ACHN (cell line): ENCODE data around the gene ZNF212.
"Not testable (repeated sequence)": the region's sequence is repeated elsewhere in the genome, so short reads cannot be mapped to it uniquely, and the experiment has no call there.

Experiments used
- DNase-seq: peaks from one replicate; pipeline ENCODE4 v3.0.0-alpha.2; 2015
- in situ Hi-C: cut with HindIII; loops from 2 replicates; pipeline ENCODE4 v1.10.0; 2017; ENCODE audit warnings: low sequenced_read_pairs, low pct_ligation_motif_present, low pct_unique_long_range_greater_than_20kb

Gene ZNF212

DNA sequence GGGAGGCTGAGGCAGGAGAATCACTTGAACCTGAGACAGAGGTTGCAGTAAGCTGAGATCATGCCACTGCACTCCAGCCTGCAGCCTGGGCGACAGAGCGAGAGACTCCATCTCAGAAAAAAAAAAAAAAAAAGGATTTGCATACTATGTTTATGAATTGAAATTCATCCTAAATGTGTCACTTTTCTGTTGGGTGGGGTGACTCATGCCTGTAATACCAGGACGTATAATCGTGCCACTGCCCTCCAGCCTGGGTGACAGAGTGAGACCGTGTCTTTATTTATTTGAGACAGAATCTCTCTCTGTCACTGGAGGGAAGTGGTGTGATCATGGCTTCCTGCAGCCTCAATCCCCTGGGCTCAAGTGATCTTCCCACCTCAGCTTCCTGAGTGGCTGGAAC lies 5.8 kb downstream of the ZNF212 start:
- in situ Hi-C loops: no loop called here
- DNase-seq: no peak

DNA sequence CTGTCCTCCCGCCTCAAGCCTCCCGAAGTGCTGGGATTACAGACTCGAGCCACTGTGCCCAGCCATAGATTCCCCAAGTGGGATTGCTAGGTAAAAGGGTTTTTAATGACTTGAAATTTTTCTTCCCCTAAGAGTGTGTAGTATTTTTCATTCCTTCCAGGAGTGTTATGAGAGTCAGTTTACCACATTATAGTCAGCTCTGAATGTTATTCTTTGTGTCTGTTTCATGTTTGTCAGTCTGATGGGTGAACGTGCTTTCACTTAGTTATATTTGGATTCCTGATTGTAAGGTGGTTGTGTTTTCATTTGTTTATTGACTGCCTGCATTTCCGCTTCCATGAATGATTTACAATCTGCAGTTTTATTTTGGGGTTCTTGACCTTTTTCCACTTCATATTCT lies 6.3 kb downstream of the ZNF212 start:
- no peak for DNase-seq
- in situ Hi-C loops: no loop called here

DNA sequence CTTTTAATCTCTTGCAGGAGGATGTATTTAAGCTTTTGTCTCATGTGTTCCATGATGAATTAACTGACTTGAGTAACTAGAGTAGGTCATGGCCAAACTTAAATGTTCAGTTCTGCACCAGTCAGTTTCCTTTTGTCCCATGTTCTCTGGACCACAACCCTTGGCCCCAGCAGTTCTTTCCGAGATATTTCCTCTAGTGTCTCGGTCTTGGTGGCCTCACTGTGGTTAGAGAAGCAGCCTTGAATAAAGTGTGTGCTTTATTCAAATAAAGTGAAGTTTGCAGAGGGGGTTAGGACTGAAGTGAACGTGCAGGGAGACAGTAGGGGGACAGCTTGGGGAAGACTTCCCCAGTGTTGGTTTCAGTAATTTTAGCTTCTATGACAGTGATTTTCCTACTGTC lies 9.3 kb downstream of the ZNF212 start:
- in situ Hi-C loops: no loop called here
- no peak for DNase-seq

DNA sequence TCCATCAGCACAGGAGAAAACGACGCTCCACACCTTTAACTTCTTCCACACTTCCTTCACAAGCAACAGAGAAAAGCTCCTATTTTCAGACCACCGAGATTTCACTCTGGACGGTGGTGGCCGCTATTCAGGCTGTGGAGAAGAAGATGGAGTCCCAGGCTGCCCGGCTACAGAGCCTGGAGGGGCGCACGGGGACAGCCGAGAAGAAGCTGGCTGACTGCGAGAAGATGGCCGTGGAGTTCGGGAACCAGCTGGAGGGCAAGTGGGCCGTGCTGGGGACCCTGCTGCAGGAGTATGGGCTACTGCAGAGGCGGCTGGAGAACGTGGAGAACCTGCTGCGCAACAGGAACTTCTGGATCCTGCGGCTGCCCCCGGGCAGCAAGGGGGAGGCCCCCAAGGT lies 10.7 kb downstream of the ZNF212 start:
- DNase-seq, in situ Hi-C loops: not testable (repeated sequence)

DNA sequence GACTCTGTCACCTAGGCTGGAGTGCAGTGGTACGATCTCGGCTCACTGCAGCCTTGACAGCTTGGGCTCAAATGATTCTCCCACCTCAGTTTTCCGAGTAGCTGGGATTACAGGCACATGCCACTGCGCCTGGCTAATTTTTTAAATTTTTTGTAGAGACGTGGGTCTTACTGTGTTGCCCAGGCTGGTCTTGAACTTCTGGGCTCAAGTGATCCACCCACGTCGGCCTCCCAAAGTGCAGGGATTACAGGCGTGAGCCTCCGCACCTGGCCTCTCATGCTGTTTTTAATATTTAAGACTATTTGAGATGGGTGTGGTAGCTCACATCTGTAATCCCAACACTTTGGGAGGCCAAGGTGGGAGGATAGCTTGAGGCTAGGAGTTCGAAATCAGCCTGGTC lies 12.1 kb downstream of the ZNF212 start:
- in situ Hi-C loops, DNase-seq: not testable (repeated sequence)

DNA sequence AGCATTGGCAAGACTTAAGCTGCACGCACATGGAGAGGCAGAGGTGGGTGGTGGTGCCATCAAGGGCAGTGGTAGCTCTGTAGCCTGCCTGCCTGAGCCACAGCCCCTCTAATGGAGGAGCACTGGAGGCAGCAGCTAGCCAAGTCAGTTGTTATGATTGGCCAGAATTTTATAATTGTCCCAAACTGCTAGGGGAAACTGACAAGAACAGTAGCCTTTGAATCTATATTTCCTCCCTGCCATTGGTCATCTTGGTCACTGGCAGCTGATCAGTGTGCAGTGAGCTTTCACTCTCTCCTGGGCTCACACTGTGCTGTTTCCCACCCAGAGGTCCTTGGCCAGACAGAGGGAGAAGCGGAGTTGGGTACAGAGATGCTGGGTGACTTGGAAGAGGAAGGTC lies 12.9 kb downstream of the ZNF212 start:
- in situ Hi-C loops: no loop called here
- no peak for DNase-seq

DNA sequence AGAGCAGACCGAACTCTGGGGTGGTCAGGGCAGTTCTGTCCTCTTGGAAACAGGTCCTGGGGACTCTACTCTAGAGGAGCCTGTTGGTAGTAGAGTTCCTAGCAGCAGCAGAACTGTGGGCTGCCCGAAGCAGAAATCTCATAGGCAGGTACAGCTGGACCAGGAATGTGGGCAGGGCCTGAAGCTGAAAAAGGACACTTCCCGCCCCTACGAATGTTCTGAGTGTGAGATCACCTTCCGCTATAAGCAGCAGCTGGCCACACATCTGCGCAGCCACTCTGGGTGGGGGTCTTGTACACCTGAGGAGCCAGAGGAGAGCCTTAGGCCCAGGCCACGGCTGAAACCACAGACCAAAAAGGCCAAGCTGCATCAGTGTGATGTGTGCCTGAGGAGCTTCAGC lies 14.2 kb downstream of the ZNF212 start:
- no peak for DNase-seq
- in situ Hi-C loops: no loop called here

DNA sequence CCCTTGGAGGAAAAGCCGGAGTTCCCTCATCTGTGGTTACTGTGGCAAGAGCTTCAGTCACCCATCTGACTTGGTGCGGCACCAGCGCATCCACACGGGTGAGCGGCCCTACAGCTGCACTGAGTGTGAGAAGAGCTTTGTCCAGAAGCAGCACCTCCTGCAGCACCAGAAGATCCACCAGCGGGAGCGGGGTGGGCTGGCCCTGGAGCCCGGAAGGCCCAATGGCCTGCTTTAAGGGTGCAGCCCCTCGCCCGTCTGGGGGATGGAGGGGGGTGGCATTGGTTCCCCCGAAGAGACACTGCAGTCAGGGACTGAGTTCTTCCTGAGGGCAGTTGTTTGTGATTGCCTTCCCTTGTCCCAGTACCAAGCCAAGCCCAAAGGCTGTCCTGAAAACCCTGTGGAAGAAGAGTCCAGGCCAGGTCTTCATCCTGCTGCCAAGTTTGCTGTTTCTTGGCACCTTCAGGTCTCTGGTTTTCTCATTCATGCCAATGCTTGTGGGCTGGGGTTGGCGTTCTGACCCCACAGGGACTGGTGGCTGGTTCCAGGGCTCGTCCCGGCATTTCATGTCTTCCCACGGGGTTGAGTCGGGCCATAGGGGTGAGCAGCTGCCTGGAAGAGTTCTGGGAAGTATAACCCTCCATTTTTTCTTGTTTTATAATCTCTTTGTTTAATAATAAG lies 14.9 kb downstream of the ZNF212 start:
- DNase-seq: no peak
- in situ Hi-C loops: no loop called here

DNA sequence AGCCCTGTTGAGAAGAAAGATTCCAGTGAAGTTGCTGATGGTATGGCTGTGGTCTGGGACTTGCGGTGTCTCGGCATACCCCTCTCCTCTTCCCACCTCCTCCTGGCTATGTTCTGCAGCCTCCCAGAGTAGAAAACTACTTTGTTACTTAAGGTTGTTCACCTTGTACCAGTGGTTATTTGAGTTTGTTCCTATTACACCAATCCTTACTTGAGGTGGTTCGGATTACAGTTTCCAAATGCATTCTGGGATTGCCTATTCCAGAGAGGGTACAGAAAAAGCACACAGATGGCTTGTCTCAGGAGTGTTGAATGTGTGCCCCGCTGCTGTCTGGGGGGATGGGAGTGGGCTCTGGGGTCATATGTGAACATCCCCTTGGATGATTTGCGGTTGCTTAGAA lies 15.7 kb downstream of the ZNF212 start:
- in situ Hi-C loops: no loop called here
- no peak for DNase-seq

DNA sequence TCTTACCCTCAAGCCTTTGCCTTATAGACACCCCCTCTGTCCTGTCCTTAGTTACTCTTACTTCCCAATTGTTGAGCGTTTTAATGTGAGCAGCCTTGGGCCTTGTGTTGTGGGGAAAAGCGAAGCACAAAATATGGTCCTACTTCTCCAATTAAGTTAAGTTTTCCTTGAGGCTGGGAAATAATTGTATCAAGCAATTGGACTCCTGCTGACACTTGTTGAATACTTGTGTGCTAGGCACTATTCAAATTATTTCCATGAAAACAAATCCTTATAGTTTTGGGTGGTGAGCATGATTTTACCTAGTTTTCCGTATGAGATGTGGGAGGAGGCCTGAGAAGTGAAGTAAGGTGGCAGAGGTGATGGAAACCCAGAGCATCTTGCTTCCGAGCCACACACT lies 17.1 kb downstream of the ZNF212 start:
- no peak for DNase-seq
- in situ Hi-C loops: no loop called here

DNA sequence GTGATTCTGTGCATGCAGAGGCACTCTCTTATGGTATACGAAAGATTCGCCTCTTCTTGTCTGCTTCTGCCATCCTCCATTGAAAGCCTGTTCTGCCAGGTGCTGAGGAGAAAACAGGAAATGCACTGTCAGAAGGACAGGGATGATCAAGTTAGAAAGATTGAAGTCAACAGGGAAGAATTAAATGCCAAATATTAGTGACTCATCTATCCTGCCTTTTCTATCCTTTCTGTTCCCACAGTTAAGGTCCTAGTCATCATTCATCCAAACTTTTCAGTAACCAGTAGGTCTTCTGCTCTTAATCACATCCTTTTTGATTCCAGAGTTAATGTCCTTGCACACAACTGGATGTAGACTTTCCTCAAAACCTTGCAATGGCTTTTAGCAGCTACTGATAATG lies 17.7 kb downstream of the ZNF212 start:
- in situ Hi-C loops: no loop called here
- no peak for DNase-seq

DNA sequence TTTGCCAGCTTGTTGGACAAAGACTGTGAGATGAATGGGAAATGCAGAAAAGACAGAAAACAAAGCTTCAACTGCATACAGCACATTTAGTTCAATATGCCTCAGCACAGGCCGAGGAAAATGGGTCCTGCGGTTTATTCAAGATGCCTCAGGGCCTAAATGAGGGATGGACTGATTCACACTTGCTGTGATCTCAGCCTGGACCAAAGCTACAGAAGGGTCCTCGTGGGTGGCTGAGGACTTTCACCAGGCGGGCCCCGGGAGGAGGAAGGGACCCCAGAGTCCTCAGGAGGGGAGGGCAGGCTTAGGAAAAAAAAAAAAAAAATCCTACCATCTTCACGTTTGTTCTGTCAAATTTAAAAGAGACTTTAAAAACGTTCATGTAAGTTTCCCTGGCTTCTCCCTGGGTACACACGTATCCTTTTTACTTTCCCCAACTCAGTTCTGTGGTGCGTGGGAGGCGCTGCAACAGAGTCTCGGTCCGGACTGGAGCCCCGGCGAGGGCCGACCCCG lies 21.9 kb downstream of the ZNF212 start:
- DNase-seq: peak; percentile 20
- in situ Hi-C loops: no loop called here

DNA sequence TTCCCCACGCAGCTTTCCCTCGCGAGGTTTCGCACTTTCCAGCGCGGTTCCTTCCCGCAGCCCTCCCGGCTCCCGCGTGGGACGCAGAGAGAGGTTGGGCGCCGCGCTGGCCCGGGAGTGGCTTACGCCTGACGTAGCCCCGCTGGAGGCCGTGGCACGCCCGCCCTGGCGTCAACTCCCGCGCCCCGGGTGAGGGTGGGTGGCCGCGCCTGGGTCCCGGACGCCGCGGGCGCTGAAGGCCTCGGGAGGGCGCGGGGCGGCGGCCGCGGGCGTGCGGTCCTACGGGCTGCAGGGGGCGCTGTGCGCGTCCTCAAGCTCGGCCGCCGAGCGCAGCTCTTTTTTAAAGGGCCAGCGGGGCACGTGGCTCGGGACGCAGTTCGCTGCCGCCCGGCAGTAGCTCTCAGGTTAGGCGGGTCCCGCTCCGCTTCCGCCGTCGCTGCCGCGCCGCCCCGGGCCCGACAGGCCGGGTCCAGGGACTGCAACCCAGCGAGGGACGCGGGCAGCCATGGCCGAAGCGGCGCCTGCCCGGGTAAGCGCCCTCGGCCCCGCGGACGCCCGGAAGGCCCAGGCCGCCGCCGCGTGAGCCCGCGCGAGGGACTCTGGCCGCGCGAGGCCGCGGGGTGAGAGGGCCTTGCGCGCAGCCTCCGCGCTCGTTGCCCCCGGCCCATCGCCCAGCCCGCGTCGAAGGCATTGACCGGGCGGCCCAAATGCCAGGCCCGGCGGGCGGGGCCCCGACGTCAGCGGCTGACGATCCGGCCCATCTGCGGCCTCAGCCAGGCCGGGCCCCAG lies 22.6 kb downstream of the ZNF212 start, which contains the start of gene ZNF783:
ZNF783 (plus strand) TSS at position 368 of the 789 bp plus-strand sequence; CDS start at position 506, 138 bp downstream.
- in situ Hi-C loops: no loop called here
- peak; percentile 92 for DNase-seq

DNA sequence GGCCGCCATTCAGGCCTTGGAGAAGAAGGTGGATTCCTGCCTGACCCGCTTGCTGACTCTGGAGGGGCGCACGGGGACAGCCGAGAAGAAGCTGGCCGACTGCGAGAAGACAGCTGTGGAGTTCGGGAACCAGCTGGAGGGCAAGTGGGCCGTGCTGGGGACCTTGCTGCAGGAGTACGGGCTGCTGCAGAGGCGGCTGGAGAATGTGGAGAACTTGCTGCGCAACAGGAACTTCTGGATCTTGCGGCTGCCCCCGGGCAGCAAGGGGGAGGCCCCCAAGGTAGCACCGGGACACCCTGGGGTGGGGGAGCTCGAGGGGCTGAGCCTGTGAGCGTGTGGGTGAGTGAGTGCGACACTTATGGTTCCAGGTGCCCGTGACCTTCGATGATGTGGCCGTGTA lies 27.0 kb downstream of the ZNF212 start:
- DNase-seq: no peak
- in situ Hi-C loops: no loop called here

DNA sequence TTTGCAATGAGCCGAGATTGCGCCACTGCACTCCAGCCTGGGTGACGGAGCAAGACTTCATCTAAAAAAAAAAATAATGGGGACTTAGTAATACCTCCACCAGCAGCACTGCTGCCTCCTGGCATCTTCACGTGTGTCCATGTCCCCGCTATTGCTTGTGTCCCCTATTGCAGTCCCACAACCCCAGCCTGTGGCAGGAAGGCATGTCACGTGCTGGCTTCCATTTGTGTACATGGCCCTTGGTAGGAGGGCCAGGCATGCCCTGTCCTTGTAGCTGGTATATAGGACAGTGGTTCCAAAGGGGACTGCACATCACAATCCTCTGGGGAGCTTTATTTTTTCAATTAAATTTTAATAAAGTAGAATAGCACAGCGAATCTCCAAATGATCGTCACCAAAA lies 28.3 kb downstream of the ZNF212 start:
- DNase-seq: no peak
- in situ Hi-C loops: no loop called here

DNA sequence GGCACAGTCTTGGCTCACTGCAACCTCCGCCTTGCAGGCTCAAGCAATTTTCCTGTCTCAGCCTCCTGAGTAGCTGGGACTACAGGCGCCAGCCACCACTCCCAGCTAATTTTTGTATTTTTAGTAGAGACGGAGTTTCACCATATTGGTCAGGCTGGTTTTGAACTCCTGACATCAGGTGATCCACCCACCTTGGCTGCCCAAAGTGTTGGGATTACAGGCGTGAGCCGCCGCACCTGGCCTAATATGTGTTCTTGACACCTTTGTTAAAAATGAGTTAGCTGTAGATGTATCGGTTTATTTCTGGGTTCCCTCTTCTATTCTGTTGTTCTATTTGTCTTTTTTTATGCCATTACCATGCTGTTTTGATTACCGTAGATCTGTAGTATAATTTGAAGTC lies 35.0 kb downstream of the ZNF212 start:
- in situ Hi-C loops, DNase-seq: not testable (repeated sequence)

DNA sequence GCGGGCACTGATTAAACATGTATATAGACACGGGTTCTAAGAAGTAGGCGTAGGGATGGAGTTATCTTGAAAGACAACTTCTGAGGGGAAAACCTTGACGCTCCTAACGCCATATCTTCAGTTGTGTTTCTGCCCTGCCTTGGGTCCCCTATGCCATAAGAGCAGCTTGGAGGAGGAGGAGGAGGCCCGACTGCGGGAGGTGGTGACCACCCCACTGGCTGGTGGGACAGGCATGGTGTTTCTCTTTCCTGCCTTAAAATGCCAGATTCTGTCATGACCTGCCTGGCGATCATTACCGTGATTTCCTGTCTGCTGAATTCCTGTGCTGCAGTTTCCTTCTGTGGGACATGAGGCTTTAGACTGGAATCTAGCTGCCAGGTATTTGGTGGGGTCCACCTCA lies 38.4 kb downstream of the ZNF212 start:
- no peak for DNase-seq
- in situ Hi-C loops: no loop called here

DNA sequence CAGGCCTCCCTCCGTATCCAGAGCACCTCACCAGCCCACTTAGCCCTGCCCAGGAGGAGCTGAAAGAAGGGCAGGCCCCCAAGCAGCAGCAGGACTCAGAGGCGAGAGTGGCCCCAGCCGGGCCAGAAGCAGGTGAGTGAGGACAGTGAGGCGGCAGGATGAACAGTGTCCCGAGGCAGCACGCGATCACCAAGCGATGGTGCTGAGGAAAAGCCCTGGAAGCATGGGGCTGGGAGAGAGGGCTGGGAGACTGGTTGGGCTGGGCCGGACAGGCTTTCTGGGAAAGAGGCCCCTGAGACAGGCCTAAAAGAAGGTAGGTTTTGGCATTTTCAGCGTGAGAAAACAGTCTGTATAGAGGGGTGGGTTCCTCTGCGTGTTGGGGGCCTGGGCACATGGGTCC lies 38.9 kb downstream of the ZNF212 start:
- in situ Hi-C loops: no loop called here

DNA sequence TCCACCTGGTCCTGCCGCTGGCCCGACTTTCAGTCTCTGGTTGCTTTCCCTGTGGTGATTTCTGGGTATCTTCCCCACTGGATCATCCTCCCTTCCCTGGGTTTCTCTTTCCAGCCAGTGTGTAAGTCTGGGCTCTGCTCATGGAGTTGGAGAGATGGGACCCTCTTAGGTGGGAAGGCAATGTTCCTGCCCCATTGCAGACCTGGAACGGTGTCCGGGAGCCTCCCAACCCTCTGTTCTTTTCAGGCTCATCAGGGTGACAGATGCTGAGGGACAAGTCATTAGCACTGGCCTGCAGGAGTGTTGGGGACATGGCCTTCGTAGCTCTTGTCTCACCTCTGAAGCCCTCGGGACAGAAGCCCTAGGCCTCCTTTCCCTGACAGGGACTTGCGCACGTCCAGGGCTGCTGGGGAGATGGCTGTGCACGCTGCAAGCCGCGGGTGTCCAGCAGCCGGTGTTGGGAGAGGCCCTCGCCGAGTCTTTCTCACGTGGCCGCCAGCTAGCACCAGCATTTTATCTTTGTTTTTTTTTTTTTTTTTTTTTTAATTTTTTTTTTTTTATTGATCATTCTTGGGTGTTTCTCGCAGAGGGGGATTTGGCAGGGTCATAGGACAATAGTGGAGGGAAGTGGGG lies 39.8 kb downstream of the ZNF212 start:
- in situ Hi-C loops: no loop called here
- DNase-seq: no peak

More for the DNA sequence above, 38.9 kb downstream of the ZNF212 start:
- no peak for DNase-seq
